ENCODE results near the gene ARIH2. TPM values are rescaled to one million over a fixed set of nuclear protein-coding genes. Genes with fewer than 3 reads are reported as not detected.
"Not testable (repeated sequence)": the region's sequence is repeated elsewhere in the genome, so short reads cannot be mapped to it uniquely, and the experiment has no call there.

Gene ARIH2
- total RNA-seq, 1 donor = 120 TPM

DNA sequence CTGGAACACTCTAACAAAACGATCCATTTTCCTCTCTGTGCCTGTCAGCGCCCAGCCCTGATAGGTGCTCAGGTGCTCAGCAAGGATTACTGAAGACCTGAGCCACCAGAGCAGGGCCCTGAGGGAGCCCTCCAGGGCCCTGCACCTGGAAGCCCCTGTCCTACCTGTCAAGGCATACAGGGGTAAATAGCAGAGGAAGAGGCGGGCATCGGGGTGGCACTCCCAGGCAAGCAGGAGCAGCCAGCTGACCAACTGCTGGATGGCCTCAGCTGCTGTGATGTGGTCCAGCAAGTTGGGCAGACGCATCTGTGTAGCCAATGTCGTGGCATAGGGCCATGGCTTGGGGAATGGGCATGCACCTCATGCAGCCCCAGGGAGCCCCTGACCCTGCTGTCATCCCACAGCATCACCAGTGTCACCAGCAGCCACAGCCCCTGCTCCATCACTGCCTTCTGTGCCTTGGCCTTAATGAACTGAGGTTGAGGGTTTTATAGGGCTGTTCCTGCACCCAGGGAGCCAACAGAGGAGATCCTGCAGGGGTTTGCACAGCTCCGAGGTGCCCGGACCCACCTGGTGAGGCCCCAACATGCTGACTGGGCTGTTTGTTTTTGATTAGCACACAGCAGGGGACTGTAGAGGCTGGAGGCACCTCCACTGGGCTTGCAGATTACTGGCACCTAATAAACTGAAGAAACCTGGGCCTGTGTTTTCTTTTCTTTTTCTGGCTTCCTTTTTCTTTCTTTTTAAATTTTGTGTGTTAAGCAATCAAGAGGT lies 80.6 kb downstream of the ARIH2 start:
- Histone ChIP-seq H3K4me3 (ENCODE audit: low read length) (no peak overlapping the region), H3K9me3 (ENCODE audit: low read depth, low read length) (no peaks in the 10 kb centered on the region), H3K4me1 (ENCODE audit: insufficient read depth, low read length) (no peaks in the 10 kb centered on the region)

DNA sequence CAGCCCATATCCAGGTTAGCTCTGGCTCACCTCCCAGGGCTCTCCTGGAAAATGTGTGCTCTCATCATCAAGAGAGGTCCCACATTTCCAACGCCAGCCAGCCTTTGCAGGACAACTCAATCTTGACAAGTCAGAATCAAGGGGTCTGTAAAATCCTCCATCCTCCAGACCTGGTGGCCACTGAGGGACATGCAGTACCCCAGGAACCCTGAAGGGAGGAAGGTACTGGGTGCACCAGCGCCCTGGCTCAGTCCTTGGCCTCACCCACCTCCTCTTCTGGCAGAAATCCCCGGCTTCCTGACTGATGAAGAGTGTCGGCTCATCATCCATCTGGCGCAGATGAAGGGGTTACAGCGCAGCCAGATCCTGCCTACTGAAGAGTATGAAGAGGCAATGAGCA lies 82.5 kb downstream of the ARIH2 start:
- Histone ChIP-seq H3K27me3 (ENCODE audit: insufficient read depth, low read length) (no peaks in the 10 kb centered on the region), H3K4me3 (ENCODE audit: low read length) (no peak overlapping the region), H3K4me1 (ENCODE audit: insufficient read depth, low read length) (peaks cover 1% of the 10 kb centered on the region), H3K9me3 (ENCODE audit: low read depth, low read length) (no peaks in the 10 kb centered on the region)

More for the DNA sequence above, 80.6 kb downstream of the ARIH2 start:
- no peaks in the 10 kb centered on the region for H3K27me3 ChIP-seq (ENCODE audit: insufficient read depth, low read length)

DNA sequence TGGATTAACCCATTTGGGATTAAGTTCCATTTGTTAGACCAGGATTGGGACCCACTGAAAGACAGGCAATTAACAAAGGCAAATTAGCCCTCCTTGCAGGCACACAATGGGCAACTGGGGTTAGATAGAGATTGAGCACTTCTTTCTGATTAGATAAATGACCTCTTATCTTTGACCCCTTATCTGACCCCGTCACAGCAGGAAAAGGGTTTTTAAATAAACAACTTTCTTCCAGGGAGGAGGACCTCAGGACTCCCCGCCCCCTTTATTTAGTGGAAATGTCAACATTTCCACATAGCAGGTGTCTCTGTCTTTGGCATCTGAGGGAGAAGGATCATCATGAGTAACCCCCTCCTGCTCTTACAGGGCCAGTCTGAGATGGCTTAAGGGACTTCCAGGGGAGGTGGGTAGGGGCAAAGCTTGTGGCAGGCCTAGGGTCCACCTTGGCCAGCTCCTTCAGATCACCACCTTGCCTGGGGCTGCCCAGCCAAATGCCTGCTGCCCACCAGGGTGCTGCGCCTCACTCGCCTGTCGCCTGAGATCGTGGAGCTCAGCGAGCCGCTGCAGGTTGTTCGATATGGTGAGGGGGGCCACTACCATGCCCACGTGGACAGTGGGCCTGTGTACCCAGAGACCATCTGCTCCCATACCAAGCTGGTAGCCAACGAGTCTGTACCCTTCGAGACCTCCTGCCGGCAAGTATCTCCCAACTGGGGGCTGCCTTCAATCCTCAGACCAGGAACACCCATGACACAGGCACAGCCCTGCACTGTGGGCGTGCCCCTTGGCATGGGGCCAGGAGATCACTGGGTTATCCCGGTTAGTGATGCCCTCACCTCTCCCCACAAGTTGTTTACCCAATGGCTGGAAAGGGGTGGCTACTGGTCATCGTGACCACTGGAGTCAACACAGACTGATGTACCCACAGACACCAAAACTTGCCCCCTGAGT lies 86.0 kb downstream of the ARIH2 start:
- Histone ChIP-seq H3K27me3 (ENCODE audit: insufficient read depth, low read length) (no peaks in the 10 kb centered on the region), H3K4me3 (ENCODE audit: low read length) (no peak overlapping the region), H3K4me1 (ENCODE audit: insufficient read depth, low read length) (peaks cover 22% of the 10 kb centered on the region), H3K9me3 (ENCODE audit: low read depth, low read length) (no peaks in the 10 kb centered on the region)

DNA sequence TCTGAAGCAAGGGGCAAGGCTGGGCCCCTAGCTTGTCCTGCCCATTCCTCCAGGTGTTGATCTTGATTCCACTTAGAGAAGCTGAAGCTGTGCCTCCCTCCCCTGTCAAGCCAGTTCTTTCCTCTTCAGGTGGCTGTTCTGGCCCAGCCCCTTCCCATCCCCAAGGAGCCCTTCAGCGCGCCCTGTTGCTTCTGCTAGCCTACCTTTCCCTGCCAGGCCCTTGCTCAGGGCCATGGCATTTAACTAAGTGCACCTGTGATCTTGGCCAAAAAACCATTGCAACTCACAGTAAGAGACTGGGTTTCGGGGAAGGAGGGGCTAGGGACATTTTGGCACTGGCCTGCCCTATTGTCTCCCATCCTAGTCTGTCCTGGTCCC lies 86.7 kb downstream of the ARIH2 start:
- H3K9me3 ChIP-seq (ENCODE audit: low read depth, low read length) = no peaks in the 10 kb centered on the region
- H3K27me3 ChIP-seq (ENCODE audit: insufficient read depth, low read length) = no peaks in the 10 kb centered on the region
- no peak overlapping the region for H3K4me3 ChIP-seq (ENCODE audit: low read length)
- peaks cover 23% of the 10 kb centered on the region for H3K4me1 ChIP-seq (ENCODE audit: insufficient read depth, low read length)

DNA sequence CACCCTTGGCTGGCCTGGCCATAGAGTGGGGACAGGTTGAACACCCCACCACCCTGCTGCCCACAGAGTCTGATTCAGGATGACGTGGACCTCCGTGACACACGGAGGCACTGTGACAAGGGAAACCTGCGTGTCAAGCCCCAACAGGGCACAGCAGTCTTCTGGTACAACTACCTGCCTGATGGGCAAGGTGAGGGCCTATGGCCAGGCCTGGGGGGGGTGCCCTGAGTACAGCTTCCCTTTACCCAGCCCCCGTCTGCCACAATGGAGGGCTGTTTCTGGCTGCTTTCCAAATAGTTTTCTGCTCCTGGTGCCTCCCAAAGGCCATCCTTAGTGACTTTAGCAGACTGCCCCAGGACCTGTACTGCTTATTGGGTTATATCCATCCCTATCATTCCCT lies 87.4 kb downstream of the ARIH2 start:
- H3K9me3 ChIP-seq (ENCODE audit: low read depth, low read length) = no peaks in the 10 kb centered on the region
- no peaks in the 10 kb centered on the region for H3K27me3 ChIP-seq (ENCODE audit: insufficient read depth, low read length)
- H3K4me3 ChIP-seq (ENCODE audit: low read length) = no peak overlapping the region
- peaks cover 23% of the 10 kb centered on the region for H3K4me1 ChIP-seq (ENCODE audit: insufficient read depth, low read length)

DNA sequence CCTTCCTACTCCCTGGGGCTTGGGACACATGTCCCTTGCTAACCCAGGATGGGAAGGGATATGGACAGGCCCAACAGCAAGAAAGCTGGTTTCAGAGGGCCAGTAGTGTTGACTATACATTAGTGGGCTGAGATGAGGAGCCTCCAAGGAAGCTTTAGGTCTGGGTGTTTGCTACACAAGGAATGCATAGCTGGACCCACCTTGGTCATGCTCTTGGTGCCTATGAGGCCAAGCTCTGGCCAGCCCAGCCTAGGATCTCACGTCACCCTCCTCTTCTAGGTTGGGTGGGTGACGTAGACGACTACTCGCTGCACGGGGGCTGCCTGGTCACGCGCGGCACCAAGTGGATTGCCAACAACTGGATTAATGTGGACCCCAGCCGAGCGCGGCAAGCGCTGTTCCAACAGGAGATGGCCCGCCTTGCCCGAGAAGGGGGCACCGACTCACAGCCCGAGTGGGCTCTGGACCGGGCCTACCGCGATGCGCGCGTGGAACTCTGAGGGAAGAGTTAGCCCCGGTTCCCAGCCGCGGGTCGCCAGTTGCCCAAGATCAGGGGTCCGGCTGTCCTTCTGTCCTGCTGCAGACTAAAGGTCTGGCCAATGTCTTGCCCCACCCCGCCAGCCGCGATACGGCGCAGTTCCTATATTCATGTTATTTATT lies 87.9 kb downstream of the ARIH2 start:
- Histone ChIP-seq H3K4me3 (ENCODE audit: low read length) (peak overlapping the region; percentile 73), H3K27me3 (ENCODE audit: insufficient read depth, low read length) (no peaks in the 10 kb centered on the region), H3K9me3 (ENCODE audit: low read depth, low read length) (no peaks in the 10 kb centered on the region), H3K4me1 (ENCODE audit: insufficient read depth, low read length) (peaks cover 23% of the 10 kb centered on the region)

DNA sequence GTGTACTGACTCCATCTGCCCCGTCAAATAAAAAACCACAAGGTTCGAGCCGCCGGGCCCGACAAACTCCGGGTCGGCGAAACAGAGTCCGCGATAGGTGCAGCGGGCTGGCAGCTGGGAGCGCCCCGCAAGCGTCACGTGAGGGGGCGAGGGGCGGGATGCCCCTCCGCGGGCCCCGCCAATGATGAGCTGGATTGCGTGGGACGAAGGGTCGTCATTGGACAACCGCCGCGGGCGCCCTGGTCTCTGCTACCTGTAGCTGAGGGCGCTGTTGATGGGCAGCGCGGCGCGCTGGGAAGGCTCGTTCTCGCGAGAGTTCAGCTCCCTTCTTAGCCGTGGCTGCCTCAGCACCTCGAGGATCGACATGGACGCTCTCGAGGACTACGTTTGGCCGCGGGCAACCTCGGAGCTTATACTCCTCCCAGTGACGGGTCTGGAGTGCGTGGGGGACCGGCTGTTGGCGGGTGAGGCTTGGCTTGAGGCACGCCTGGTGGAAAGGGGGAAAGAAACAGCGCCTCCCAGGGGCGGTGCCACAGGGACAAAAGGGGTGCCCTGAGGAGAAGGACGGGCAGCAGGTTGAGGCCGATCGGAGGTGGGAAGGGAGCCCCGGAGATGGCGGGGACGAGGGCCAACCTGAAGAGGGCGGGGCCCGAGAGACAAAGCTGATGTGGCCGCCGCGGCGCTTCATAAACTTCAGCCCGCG lies 88.6 kb downstream of the ARIH2 start, which contains the start of gene WDR6:
WDR6 (plus strand) TSS at position 324 of the 703 bp plus-strand sequence; CDS start at position 365, 41 bp downstream.
- H3K9me3 ChIP-seq (ENCODE audit: low read depth, low read length) = no peaks in the 10 kb centered on the region
- H3K27me3 ChIP-seq (ENCODE audit: insufficient read depth, low read length) = no peaks in the 10 kb centered on the region
- H3K4me1 ChIP-seq (ENCODE audit: insufficient read depth, low read length) = peaks cover 23% of the 10 kb centered on the region
- peak within 1 kb of the TSS; percentile 73 for H3K4me3 ChIP-seq (ENCODE audit: low read length)

DNA sequence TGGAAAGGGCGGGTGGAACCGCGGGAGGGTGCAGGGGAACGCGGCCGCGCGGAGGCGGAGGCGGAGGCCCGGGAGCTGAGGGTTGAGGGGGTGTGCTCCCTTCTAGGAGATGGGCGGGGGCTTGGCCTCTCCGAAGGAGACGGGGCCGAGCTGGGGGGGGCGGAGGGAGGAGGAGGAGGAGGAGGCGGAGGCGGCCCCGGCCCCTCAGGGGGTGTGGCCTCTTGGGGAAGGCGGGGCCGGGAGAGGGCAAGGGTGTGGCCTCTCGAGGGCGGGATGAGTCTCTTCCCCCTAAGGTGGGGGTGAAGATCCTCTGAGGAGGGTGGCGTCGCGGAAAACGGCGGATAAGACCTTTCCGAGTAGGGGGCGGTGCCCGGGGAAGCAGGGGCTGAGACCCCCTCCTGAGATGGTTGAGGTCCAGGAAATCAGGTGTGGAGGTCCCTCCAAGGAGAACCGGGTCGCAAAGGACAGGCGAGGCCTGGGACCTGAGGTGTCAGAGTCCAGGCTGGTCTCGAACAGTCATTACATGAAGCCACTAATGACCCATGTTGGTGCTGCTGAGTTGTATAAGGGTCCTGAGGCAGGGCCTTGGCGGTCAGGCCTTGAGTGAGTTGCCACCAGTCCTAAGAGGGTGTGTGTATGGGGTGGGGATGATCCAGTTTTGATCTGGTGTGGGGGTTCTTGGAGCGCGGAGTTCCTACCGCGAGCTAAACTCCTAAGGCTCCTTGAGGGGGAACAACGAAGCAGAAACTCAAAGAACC lies 89.3 kb downstream of the ARIH2 start:
- Histone ChIP-seq H3K4me3 (ENCODE audit: low read length) (peak overlapping the region; percentile 73), H3K9me3 (ENCODE audit: low read depth, low read length) (no peaks in the 10 kb centered on the region), H3K4me1 (ENCODE audit: insufficient read depth, low read length) (peaks cover 23% of the 10 kb centered on the region), H3K27me3 (ENCODE audit: insufficient read depth, low read length) (no peaks in the 10 kb centered on the region)

DNA sequence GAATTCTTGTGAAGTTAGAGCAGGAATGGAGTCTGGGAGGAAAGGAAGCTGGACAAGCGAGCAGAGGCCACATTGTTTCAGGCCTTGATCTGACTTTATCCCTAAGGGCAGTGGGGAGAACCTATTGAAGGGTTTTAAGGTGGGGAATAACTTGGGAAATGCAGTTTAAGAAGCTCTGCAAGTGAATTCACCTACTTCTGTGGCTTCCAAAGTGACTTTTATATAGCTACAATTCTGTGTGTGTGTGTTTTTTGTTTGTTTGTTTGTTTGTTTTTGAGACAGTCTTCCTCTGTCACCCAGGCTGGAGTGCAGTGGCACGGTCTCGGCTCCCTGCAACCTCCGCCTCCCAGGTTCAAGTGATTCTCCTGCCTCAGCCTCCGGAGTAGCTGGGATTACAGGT lies 90.0 kb downstream of the ARIH2 start:
- not testable (repeated sequence) for H3K9me3 ChIP-seq (ENCODE audit: low read depth, low read length); H3K27me3 ChIP-seq (ENCODE audit: insufficient read depth, low read length); H3K4me3 ChIP-seq (ENCODE audit: low read length)
- peaks cover 23% of the 10 kb centered on the region for H3K4me1 ChIP-seq (ENCODE audit: insufficient read depth, low read length)

DNA sequence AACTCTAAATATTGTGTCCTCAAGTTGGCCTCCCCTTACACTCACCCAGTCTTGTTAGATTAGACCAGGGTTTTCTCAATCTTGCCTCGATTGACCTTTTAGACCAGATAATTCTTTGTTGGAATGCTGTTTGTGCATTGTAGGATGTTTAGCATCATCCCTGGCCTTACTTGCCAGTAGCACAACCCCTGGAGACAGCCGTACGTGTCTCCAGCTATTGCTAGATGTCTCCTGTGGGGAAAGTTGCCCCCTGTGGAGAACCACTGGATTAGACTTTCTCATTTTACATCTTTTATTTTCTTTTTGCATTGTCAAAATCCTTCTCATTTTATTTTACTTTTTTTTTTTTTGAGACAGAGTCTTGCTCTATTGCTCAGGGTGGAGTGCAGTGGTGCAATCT lies 90.8 kb downstream of the ARIH2 start:
- no peaks in the 10 kb centered on the region for H3K9me3 ChIP-seq (ENCODE audit: low read depth, low read length)
- peaks cover 23% of the 10 kb centered on the region for H3K4me1 ChIP-seq (ENCODE audit: insufficient read depth, low read length)
- H3K27me3 ChIP-seq (ENCODE audit: insufficient read depth, low read length) = no peaks in the 10 kb centered on the region
- no peak overlapping the region for H3K4me3 ChIP-seq (ENCODE audit: low read length)

DNA sequence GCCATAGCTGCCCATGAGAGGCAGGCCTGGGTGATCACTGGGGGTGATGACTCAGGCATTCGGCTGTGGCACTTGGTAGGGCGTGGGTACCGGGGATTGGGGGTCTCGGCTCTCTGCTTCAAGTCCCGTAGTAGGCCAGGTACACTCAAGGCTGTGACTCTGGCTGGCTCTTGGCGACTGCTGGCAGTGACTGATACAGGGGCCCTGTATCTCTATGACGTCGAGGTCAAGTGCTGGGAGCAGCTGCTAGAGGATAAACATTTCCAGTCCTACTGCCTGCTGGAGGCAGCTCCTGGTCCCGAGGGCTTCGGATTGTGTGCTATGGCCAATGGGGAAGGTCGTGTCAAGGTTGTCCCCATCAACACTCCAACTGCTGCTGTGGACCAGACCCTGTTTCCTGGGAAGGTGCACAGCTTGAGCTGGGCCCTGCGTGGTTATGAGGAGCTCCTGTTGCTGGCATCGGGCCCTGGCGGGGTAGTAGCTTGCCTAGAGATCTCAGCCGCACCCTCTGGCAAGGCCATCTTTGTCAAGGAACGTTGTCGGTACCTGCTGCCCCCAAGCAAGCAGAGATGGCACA lies 93.9 kb downstream of the ARIH2 start:
- Histone ChIP-seq H3K4me3 (ENCODE audit: low read length) (no peak overlapping the region), H3K4me1 (ENCODE audit: insufficient read depth, low read length) (peaks cover 23% of the 10 kb centered on the region), H3K27me3 (ENCODE audit: insufficient read depth, low read length) (no peaks in the 10 kb centered on the region), H3K9me3 (ENCODE audit: low read depth, low read length) (no peaks in the 10 kb centered on the region)

DNA sequence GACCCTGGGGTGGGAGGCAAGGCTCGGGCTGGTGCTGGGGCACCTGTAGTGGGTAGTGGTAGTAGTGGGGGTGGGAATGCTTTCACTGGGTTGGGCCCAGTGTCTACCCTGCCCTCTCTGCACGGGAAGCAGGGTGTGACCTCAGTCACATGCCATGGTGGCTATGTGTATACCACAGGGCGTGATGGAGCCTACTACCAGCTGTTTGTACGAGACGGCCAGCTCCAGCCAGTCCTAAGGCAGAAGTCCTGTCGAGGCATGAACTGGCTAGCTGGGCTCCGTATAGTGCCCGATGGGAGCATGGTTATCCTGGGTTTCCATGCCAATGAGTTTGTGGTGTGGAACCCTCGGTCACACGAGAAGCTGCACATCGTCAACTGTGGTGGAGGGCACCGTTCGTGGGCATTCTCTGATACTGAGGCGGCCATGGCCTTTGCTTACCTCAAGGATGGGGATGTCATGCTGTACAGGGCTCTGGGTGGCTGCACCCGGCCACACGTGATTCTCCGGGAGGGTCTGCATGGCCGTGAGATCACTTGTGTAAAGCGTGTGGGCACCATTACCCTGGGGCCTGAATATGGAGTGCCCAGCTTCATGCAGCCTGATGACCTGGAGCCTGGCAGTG lies 94.6 kb downstream of the ARIH2 start:
- H3K4me3 ChIP-seq (ENCODE audit: low read length) = no peak overlapping the region
- H3K27me3 ChIP-seq (ENCODE audit: insufficient read depth, low read length) = no peaks in the 10 kb centered on the region
- no peaks in the 10 kb centered on the region for H3K9me3 ChIP-seq (ENCODE audit: low read depth, low read length)
- H3K4me1 ChIP-seq (ENCODE audit: insufficient read depth, low read length) = peaks cover 24% of the 10 kb centered on the region

All from mononuclear cell (primary cell).